Skin of body (tissue), 2 donors: Measurements from ENCODE around the gene CYP2U1. TPM values are rescaled to one million over a fixed set of nuclear protein-coding genes. Genes with fewer than 3 reads are reported as not detected.
A peak's percentile ranks its signal among the peaks of the same experiment; 100 is the strongest.

Source experiments
- DNase-seq: peaks from one replicate; lab custom pipeline; 2025; lab: John Stamatoyannopoulos, UW
- total RNA-seq: library from RNA; depleted of rRNA; stranded (reverse); fragments of >200 nt; gene quantifications from one replicate; pipeline ENCODE4 v1.2.3, GENCODE V29; 2014

Gene CYP2U1
- total RNA-seq, 1 donor from 2014 or later, result 5.9 TPM

GRCh38 chr4:107978716-107979451 lies 47.5 kb downstream of the CYP2U1 start:
- no peak for DNase-seq

- DNase-seq, result no peak
Observed at GRCh38 chr4:107987916-107988762, 56.8 kb downstream of the CYP2U1 start.

- no peak for DNase-seq
Observed at GRCh38 chr4:107988763-107989035, 57.4 kb downstream of the CYP2U1 start.

GRCh38 chr4:107989162-107989536 lies 57.8 kb downstream of the CYP2U1 start:
- DNase-seq, result no peak

- peak; percentile 91 for DNase-seq
Observed at GRCh38 chr4:107989537-107990386, 58.4 kb downstream of the CYP2U1 start, which contains the start of gene HADH. Gene HADH, plus strand, starts transcription at chr4:107989889. Its CDS starts 44 bp downstream, at chr4:107989933.

GRCh38 chr4:107991945-107992630 lies 60.7 kb downstream of the CYP2U1 start:
- no peak for DNase-seq

DNA sequence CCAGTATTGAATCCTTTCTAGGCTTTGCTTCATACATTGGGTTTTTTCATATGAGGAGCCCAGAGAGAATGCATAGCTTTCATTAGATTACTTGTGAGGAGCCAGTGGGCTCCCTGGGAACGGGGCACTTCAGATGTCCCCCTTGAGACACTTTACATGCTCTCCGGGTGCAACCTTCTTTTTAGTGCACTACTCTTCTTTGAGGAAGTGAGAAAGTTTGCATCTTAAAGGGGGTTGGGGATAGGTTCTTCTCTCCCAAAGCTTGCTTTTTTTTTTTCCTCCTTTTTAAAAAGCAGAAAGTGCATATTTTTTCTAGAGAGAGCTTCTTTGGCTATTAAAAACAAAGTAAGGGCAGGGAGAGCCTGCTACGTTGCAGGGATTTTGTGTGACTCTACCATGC lies 62.6 kb downstream of the CYP2U1 start:
- no peak for DNase-seq

DNA sequence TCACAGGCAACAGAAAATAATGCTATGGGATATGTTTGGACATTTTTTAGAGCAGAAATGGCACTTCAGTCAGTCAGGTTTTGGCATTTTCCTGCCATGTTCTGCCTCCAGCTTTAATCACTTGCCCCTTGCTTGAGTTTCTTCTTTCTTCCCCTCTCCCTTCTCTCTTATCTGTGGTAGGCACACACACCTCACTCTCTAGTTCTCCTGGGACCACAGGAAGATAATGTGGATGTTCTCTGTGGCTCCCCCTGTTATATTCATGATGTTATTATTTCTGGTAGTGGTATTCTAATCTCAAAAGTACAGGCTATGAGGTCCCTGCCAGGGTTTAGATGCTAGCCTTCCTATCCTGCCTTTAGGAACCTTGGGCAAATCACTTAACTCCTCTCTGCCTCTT lies 63.5 kb downstream of the CYP2U1 start:
- DNase-seq, result no peak

- DNase-seq, result peak; percentile 6
Observed at GRCh38 chr4:107996949-107997788, 65.8 kb downstream of the CYP2U1 start.

DNA sequence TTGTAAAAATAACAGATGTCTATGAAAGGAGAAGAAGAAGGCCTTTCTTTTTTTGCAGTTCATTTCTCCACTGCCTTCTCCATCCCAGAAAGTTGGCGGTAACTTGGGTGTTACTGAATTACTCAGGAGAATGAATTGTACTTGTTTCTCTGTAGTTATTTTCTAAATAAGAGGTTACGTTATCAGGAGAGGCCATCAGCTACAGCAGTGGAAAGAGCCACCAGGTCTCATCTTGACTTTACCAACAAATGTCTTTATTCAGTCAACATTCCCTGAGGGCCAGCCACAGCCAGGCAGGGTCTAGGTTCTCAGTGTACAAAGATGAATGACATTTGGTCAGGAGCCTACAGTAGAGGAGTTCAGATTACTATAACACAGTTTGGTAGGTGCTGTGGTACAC lies 66.4 kb downstream of the CYP2U1 start:
- no peak for DNase-seq

DNA sequence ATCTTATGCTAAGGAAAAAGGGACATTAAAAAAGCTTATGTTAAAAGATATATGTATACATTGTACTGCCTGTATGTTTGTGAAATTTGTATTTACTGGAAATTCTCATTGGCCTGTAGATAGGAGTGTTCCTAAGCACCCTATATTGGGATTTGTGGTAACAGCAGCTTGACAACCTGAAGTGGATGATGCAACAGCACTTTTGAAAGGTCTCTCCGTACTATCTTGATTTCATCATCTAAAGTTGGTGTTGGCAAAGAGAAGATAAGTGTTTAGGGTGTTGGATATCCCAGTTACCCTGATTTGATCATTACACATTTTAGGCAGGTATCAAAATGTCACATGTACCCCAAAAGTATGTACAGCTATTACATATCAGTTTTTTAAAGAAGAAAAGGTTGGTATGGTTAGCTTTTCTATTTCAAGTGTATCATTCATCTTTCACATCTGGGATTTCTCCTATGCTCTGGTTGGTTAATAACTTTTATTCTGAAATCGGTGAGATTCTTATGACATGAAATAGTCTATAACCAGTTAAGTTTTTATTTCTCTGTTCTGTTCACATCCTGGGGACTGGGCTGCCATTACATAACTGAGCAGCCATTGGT lies 68.7 kb downstream of the CYP2U1 start:
- no peak for DNase-seq

GRCh38 chr4:108001540-108002135 lies 70.3 kb downstream of the CYP2U1 start:
- no peak for DNase-seq

Other genes starting within 250 kb of the CYP2U1 start
- 54.4 TPM for gene PAPSS1, start 211.3 kb upstream of the CYP2U1 start, total RNA-seq
- gene SGMS2, start 106.6 kb upstream of the CYP2U1 start, total RNA-seq, result 23.0 TPM
- 39.4 TPM for gene HADH, start 58.3 kb downstream of the CYP2U1 start, total RNA-seq
- 38.1 TPM for gene LEF1, start 237.4 kb downstream of the CYP2U1 start, total RNA-seq